ENCODE data around the gene GAB2.

The GAB2 gene

DNA sequence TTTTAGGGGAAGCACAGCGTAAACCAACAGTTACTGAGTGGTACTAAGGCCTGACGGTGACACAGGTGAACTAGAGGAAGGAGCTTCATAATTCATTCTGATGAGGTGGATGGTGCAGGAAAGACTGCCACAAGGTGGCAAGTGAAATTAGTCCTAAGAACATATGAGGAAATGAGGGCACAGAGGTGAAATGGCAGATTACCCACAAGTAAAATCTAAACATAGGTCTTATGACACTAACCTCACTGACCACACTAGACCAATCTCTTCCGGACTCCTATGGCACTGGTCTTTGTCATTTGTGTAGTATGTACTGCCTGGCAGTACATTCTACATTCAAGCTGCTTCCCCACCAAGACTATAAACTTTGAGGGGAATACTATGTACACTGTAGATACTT is 20.2 kb downstream of the GAB2 start:
- DNase-seq: no peak

DNA sequence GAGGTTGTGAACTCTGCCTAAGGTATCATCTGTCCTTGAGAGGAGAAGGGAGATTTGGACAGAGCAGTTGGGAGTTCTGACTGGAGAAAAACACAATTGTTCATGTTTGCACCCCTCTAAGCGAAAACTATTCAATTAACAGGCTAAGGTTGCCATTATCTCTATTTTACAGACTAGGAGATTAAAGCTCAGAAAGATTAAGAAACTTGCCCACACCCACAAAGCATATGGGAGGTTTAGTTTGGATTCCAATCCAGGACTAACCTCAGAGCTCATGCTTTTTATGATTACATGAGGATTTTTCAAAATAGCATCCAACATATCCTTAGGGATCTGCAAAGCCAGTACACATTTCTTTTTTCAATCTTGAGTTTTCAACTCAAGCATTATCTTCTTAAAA is 22.0 kb downstream of the GAB2 start:
- DNase-seq: no peak

DNA sequence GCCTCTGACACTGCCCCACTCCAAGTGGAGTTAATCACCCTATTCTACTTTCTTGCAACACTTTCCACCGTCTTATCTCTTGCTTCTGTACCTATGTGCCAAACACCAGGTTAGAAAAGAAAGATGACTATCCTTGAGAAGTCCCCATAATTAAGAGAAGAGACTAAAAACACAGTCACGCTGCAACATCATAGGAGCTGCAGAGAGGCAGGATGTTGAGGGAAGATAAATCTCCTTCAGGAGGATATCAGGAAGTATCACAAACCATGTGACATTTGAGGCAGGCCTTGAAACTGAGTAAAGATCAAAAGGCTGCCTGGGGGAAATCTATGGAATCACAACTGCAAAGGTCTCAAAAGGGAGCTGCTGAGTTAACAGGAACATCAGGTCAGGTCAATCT is 24.8 kb downstream of the GAB2 start:
- no peak for DNase-seq

DNA sequence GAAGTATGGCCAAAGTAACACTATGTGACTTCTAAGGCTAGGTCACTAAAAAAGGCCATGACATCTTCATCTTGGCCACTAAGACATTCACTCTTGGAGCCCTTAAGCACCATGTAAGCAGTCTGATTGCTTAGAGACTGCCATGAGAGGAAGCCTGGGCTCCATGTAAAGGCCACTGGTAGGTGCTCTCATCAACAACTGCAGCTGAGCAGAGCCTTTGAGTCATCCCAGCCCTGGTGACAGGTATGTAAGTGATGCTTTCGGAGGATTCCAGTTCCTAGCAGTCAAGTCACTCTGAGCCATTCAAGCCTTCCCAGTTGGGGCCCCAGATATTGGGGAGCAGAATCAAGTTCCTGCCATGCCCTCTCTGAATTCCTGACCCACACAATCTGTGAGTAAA is 26.2 kb downstream of the GAB2 start:
- DNase-seq: no peak

DNA sequence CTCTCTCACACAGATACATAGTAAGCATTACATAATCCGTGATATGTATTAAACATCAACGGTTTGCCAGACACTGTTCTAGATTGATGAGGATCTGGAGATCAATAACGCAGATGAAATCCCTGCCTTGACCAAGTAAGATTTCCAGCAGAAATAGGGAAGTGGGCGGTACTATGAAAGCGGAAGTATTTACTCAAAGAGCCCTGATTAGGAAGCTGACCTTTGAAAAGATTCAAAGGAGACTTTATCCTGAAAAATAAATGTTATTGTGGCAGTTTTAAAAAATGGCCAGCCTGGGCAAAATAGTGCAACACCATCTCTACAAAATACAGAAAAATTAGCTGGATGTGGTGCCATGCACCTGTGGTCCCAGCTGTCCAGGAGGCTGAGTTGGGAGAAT is 26.8 kb downstream of the GAB2 start:
- DNase-seq: no peak

DNA sequence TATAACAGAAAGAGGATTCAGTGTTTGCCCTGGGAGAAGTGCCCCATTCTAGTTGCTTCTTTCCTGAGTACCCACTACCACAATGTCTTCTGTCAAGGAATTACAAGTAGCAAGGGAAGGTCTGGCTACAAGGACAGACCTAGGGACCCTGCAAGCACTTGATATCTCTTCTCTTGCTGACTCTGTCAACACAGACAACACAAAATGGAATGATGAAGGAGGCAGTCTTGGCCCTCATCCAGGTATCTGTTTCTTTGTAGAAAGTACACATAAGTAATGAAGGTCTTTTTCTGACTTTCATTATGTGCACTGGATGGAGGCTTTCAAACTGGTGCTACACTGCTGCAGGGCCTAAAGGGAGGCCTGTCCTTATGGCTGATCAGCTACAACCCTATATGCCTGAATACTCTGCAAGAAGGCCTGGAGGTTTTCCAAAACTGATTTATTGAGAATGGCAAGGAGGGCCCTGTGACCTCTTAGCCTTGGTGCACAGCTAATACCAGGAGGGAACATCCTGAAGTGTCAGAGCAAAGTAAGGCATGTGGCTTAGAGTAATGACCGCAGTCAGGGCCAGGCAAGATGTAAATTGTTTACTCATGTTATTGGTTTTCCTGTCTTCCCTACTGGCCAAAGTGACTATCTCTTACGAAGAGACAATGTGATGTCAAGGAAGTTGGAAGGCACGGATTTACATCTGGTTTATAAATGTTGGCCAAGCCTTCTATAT is 31.2 kb downstream of the GAB2 start:
- DNase-seq: no peak

DNA sequence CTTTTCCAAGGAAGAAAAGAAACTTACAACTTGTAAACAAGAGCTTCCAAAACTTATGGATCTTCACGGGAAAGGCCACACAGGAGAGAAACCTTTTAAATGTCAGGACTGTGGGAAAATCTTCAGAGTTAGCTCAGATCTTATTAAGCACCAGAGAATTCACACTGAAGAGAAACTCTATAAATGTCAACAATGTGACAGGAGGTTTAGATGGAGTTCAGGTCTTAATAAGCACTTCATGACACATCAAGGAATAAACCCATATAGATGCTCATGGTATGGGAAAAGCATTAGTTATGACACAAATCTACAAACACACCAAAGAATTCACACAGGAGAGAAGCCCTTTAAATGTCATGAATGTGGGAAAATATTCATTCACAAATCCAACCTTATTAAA is 32.4 kb downstream of the GAB2 start:
- DNase-seq: no peak

DNA sequence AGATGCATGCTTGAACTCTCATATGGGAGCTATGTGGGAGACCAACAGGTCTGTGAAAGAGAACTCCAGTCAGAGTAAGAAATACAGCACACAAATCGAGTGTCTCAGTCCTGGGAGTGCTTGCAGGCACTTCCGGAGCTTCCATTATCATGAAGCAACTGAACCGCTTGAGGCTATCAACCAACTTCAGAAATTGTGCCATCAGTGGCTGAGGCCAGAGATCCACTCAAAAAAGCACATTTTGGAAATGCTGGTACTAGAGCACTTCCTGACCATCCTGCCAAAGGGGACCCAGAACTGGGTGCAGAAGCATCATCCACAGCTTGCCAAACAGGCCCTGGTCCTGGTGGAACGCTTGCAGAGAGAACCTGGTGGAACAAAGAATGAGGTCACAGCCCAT is 33.4 kb downstream of the GAB2 start:
- DNase-seq: no peak

DNA sequence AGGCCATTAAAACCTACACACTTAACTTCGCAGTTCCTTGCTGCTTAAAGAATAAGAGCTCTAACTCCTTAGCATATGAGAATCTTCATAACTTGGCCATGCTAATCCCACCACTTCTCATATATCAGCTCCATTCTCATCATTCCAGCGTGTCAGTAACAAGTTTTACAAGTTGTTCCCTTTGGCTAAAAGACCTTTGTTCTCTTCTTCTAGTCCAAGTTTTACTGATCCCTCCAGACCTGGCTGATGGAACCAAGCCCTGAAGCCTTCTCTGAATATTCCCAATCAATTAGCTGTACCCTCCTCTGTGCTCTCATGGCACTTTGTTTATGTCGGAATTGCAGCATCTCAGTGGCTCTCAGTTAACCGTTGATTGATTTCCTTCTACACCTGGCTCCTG is 35.8 kb downstream of the GAB2 start:
- no peak for DNase-seq

DNA sequence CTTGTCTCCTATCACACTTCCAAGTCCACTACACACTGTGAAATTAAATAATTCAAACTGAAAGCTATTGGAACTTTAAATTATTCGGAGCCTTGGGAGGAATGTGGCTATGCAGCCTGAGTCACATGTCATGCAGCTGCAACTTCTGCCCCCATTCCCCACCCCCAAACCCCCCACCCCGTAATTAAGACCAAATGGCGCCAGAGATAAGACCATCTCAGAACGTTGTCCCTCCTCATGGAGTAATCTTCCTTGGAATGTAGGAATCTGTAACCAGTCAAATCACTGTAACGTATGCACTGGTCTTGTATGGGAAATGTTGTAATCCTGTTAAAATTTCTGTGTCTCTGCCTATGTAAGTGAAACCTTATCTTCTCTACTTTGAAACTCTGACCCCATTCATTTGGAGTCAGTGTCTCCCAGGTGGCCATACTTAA is 37.0 kb downstream of the GAB2 start:
- no peak for DNase-seq

DNA sequence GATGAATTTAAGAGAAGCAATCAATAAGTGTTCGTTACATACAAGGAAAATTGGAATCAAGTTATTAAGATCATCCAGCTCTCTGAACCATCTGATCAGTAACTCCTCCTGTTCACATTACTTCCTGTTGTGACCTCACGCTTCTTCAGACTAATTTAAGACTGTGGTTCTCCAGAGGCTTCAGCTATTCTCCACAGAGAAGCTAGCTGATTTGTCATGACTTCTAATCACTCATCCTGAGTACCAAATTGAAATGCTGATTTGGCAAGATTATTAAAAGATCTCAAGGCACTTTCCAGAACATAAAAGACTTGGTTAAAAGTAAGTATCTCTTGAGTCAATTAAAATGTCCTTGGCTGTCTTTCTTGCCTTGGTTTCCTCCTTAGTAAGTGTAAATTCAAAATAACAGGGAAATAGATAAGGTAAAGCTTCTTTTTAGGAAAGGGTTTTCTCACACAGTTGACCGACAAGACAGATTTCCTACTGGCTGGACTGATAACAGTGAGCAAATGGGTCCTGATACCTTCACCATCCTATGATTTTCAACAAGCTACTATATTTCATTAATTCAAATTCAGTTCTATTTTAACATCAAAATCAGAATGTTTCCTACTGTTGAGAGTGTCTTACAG is 38.5 kb downstream of the GAB2 start:
- DNase-seq: no peak

DNA sequence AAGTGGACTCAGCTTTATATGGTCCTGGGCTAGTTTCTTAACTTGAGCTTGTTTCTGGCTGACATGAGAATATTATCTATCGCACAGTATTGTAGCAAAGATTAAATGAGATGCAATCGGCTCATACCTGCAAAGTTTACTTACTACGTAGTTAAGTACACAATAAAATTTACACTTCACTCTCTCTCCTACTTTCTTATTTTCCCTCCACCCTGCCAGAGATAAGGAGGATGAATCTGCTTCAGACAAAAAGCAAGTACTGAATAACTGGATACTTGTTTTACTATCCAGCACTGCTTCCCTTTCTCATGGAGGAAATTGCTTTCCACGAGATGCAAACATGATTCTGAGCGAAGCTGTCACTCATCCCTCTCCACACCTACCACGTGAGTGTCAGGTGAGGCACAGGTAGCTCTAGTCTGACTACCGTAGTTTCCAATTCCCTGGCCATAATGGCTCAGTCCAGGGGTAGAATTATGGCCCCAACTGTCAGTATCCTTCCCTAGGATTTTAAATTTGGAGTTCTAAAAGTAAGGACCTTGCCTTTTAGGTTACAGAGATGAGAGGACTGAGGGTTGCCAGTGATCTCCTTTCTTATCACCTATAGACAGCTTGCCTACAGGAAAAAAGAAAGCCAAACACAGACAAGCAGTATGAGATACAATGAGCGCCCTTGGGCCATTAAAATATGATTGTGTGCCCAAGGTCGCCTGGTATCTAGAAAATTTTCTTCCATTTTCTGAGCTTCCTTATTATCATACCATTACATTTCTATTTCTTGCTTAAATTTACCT is 39.8 kb downstream of the GAB2 start:
- DNase-seq: no peak

DNA sequence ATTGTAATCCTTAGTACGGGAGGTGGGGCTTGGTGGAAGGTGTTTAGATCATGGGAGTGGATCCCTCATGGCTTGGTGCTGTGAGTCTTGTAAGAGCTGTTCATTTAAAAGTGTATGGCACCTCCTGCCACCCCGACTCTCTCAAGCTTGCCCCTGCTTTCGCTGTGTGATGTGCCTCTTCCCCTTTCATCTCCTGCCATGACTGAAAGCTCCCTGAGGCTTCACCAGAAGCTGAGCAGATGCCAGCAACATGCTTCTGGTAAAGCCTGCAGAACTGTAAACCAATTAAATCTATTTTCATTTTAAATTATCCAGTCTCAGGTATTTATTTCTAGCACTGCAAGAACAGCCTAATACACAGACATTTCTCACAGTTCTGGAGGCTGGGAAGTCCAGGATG is 40.8 kb downstream of the GAB2 start:
- no peak for DNase-seq

DNA sequence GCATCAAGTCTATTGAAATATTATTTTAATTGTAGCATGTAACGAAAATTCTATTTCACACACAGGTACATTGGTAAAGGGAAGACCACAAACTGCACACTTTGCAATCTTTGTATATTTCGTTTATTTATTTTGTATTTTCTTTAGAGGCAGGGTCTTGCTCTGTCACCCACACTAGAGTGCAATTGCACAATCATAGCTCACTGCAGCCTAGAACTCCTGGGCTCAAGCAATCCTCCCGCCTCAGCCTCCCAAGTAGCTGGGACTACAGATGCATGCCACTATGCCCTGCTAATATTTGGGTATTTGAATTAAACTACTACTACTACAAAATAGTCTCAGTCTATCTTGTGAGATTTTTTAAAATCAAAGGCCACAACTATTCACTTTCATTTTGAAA is 42.7 kb downstream of the GAB2 start:
- DNase-seq: no peak

DNA sequence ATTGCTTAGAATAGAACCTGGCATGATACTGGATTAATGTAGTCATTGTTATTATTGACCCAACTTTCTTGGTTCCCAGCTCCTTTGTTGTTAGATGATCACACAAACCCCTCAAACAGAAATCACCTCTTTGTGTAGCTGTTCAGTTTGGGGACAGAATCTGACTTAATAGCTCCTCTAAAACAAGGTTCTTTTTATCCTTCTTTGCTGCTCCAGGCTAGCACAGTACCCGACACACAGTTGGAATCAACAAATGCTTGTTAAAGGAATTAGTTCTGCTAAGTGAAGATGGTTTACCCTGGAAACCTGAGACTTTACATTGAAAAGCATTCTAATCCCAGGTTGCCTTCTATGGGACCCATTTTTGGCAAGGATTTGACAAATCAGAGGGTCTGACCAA is 43.9 kb downstream of the GAB2 start:
- DNase-seq: no peak

DNA sequence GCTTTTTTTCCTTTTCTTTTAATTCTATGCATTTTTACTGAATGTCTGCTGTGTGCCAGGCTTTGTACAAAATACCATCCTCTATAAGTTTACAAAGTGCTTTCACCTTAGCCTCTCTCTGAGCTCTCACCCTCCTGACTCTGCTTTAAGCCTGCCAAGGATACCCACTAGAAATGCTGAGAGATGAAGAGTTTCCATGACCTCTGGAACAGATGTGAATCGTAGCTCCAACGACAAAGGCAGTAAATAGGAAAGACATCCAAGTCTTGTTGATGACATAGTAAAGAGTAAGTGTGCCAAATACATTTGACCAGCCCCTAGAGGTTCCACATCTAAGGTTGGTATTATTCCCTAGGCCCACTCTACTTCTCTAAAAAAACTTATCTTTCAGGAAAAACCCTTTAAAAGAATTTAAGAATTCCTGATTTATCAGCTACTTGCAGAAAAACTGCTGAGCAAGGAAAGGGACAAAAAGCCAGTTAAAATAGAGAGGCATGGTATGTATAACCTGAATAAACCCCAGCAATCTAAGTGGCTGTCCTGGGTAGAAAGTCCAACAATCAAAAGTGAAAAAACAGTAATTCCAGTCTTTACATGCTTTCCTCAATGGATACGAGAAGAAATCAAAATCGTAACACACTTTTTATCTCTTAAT is 45.4 kb downstream of the GAB2 start:
- no peak for DNase-seq

DNA sequence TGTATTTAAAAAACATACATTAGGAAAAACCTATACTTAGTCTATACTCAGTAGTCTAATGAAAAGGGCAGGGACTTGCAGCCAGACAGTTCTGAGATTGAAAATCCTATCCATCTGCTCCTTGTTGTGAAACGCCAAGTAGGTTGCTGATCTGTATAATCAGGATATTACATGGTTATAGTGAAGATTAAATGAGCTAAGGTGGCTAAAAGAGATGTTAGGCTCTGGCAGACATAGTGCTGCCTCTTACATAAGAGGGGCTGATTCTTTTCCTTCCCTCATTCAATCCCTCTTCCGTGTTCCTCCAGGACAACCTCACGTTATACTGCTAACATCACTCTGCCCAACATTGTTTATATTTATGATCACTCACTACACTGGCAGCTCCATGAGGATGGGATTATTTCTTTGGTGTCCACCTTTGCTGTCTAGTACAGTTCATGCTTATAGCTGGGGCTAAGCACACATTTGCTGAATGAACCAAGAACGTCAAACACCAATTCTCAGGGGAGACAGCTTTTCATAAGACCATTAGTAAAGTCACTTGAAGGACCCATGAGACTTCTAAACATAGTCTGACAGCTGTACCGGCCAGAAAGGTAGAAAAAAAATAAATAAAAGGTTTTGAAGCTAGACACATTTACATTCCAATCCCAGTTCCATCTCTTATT is 46.3 kb downstream of the GAB2 start:
- no peak for DNase-seq

DNA sequence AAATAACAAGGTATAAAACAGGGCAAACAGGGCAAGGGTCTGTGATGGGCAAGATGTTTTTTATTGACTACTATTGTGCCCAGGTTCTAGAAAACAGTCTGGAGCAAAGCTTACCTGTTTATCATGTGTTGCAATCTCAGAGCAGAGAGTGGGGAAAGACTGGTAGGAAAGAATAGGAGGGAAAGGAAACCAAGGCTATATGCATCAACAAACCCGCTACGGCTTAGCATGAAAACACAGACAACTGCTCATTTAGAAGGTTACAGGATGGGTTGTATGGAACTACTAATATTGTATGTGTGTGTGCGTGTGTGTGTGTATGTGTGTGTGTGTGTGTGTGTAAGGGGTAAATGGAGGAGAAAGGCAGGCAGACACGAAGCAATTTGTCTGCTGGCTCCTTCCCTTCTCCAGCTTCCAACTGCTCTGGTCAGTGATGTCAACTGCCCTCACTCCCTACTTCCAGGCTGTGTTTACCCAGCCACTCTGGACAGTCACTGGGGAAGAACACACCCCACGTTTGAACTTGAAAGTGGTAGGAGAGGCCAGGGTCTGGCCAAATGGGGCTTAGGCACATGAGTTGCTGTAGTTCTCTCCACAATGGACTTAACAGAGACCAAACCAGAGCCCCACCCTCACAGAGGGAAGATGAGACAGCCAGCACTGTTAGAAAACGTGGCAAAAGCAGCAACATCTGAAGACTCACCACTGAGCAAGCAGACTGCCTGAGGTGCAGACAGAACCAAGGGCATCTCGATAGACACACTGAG is 47.0 kb downstream of the GAB2 start:
- no peak for DNase-seq

DNA sequence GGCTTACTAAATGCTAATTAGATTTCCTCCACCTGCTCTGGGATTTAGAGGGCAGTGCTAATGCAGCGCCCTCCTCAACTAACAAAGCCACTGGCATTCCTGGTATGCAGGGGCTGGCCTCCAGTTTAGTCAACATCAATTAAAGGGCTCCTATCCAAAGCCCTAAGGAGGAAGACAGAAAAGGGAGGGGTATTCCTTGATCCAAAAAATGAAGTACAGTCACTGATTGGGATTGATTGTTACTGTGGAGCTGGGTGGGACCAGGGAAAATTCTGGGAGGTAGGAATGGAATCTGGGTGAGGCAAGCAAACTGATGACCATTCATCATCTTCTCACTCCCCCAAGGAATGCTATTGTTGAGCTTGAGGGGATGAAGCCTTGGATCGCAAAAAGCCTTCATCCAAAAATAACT is 52.2 kb downstream of the GAB2 start:
- no peak for DNase-seq

DNA sequence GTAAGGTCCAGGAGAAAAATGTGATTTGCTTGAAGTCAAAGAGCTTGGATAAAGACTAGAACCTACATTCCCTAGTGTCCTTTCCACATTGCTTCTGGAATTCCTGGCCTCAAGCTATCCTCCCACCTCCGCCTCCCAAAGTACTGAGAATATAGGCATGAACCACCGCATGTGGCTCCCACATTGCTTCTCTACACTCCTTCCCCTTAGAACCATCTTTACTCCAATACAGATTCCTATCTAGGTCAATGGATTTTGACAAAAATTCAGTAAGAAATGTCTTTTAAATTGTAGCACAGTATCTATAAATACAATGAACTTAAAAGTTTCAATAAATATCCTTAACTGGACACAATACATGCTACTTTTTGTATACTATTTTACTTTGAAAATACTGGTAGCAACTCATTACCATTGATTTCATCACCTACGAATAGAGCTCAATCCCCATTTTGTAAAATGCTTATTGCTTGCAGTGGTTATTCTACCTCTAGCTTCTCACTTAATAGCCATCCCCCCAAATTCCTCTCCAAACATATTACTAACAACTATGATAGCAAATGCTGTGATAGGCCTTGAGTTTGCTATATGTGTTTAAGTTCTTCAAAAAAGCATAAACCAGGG is 53.4 kb downstream of the GAB2 start:
- no peak for DNase-seq

DNA sequence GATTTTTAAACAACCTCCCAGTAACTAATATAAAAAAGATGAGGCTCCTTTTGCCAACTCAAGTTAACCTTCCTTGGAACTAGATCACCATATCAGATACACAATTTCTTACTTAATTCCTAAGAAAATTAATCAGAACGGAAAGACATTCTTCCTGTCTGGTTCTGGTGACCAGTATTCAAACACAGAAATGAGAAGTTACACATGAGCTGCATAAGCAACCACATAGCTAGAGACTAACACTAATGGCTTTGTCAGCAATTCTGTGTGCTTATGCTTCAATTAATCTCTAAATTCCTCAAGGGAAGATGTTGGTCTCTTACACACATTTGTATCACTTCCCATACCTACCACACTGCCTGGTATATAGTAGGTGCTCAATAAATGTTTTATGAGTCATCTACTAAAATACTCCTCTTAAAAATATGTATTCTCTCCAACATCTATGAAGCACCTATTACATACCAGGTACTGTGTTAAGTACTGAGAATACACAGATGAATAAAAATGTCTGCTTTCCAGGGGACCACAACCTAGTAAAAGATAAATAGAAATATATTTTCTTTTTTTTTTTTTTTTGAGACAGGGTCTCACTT is 54.5 kb downstream of the GAB2 start:
- no peak for DNase-seq

All from activated naive CD4-positive, alpha-beta T cell treated with anti-CD3 and anti-CD28 coated beads, Interleukin-2, amount 50 U/mL, for 16 hours (primary cell).